SH-SY5Y (cell line): ENCODE data around the gene S100P.

ENCODE experiments used
- GATA2 ChIP-seq: IDR thresholded peaks from 2 replicates; pipeline ENCODE4 v1.6.1; 2011; ENCODE audit warnings: mild to moderate bottlenecking, low read depth, low read length
- GATA3 ChIP-seq: IDR thresholded peaks from 2 replicates; pipeline ENCODE4 v1.6.1; 2011; ENCODE audit warnings: low read depth, mild to moderate bottlenecking, low read length, moderate library complexity

DNA sequence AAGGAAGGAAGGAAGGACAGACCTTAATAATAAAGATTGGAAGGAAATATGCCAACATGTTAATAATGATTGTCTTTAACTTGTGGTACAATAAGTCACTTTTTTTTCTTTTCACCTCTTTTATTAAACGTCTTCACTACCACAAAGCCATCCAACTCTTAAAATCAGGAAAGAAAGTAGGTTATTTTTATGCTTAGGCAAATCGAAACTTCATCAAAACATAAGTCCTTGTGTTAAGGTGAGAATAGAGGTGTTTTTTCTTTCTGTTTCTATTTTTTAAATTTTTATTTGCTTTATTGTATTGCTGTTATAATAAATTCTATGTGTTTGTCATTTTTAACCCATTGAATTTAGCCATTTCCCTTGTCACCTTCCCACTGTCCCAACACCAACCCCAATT lies 48.8 kb downstream of the S100P start:
- TF ChIP-seq GATA3 (no peak), GATA2 (no peak)
